Epithelial cell of esophagus (primary cell): Measurements from ENCODE around the gene LASP1NB.
A peak's percentile ranks its signal among the peaks of the same experiment; 100 is the strongest.
"Not testable (repeated sequence)": the region's sequence is repeated elsewhere in the genome, so short reads cannot be mapped to it uniquely, and the experiment has no call there.

Experiments
- DNase-seq: peaks from one replicate; pipeline ENCODE4 v3.0.0; 2010; ENCODE audit warnings: low read depth
- H3K4me3 ChIP-seq: 2 replicates; pipeline ENCODE4 v1.5.1; 2011; ENCODE audit warnings: mild to moderate bottlenecking, low read length, control low read depth
- CTCF ChIP-seq: IDR thresholded peaks from 2 replicates; pipeline ENCODE4 v1.5.1; 2011; ENCODE audit warnings: low read depth, mild to moderate bottlenecking, low read length, control low read depth, inconsistent platforms; ENCODE audit not compliant: insufficient read depth; ENCODE audit errors: missing control alignments

LASP1NB gene

GRCh38 chr17:38940404-38940803 is 15.0 kb downstream of the LASP1NB start:
- TF ChIP-seq CTCF, result no peak
- no peak for DNase-seq
- H3K4me3 ChIP-seq, result no peak overlapping the region

DNA sequence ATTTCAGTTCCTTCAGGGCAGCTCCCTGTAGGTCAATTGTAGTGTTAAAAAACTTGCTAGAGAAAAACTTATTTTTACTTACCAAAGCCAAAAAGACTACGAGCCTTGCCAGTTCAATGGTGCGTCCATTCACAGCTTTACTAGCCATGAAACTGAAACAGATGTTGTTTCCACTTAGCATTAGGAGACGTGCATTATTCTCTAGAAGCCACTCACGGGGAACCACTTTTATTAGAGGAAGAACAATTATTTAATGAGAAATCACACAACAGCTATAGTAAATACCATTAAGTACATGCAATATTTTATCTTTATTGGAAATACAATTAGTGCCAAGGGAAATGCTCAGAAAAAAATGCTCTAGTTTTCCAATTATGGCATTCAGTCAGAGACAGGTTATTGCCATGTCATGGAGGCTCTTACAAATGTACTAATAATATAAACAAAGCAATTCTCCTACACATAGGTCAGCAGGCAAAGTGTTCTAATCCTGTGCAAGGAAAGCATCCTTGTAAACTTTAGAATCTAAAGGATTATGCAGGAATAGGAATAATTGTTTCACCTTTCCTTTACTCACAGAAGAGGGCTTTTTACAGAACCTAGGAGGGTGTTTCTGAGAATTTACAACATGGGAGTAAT is 17.4 kb downstream of the LASP1NB start:
- no peak for DNase-seq
- H3K4me3 ChIP-seq, result no peak overlapping the region
- TF ChIP-seq CTCF, result no peak

DNA sequence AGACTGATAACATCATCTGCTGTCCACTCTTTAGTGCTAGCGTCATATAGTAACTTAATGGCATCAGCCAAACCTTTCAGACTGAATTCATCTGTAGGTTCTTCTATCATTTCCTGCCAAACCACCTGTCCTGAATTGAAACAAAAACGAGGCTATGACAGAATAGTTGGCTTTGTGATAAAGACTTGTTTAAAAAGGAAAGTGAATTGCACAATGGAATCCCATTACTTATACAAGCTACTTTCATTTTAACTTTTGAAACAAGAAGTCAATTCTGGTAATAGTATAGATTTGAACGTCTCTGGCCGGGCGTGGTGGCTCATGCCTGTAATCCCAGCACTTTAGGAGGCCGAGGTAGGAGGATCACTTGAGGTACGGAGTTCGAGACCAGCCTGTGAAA is 18.2 kb downstream of the LASP1NB start:
- no peak overlapping the region for H3K4me3 ChIP-seq
- TF ChIP-seq CTCF, result no peak
- DNase-seq, result peak; percentile 13

GRCh38 chr17:38947189-38947588 is 21.8 kb downstream of the LASP1NB start:
- TF ChIP-seq CTCF, result no peak
- DNase-seq, result no peak
- no peak overlapping the region for H3K4me3 ChIP-seq

GRCh38 chr17:38953800-38954199 is 28.4 kb downstream of the LASP1NB start:
- DNase-seq, H3K4me3 ChIP-seq: not testable (repeated sequence)

- no peak overlapping the region for H3K4me3 ChIP-seq
- no peak for TF ChIP-seq CTCF
- no peak for DNase-seq
Measured at GRCh38 chr17:38958326-38958725, 32.9 kb downstream of the LASP1NB start.

DNA sequence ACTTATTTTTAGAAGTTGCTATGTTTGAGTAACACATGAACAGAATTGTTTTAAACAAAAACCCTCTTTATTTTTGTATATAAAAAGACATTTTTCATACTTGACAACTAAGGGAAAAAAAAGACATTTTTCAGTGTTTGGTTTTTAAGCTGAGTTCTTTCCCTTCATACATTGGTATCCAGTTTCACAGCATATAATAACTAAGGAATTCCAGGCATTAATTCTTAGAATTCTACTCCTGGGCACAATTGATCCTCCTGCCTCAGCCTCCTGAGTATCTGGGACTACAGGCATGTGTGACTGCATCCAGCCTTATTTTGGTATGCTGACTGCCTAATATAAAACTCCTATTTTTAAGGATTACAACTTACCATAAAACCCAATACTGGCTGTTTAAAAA is 33.3 kb downstream of the LASP1NB start:
- H3K4me3 ChIP-seq, result no peak overlapping the region
- no peak for DNase-seq
- TF ChIP-seq CTCF, result no peak
